Ectodermal cell (in vitro differentiated cells): ENCODE data around the gene WLS.

Source experiments
- H3K27ac ChIP-seq: 2 replicates; pipeline ENCODE4 v1.7.0; 2013; ENCODE audit warnings: mild to moderate bottlenecking, low read depth, low read length; ENCODE audit not compliant: insufficient read depth, poor library complexity, severe bottlenecking
- H3K27me3 ChIP-seq: 2 replicates; pipeline ENCODE4 v1.7.0; 2013; ENCODE audit warnings: mild to moderate bottlenecking, low read length; ENCODE audit not compliant: insufficient read depth, control insufficient read depth, poor library complexity, severe bottlenecking
- H3K36me3 ChIP-seq: one replicate; pipeline ENCODE4 v1.7.0; 2013; ENCODE audit warnings: low read length; ENCODE audit not compliant: control insufficient read depth, insufficient read depth
- H3K4me1 ChIP-seq: one replicate; pipeline ENCODE4 v1.7.0; 2013; ENCODE audit warnings: low read length; ENCODE audit not compliant: control insufficient read depth, insufficient read depth
- H3K4me3 ChIP-seq: 2 replicates; pipeline ENCODE4 v1.7.0; 2013; ENCODE audit warnings: low read depth, low read length, control low read depth; ENCODE audit not compliant: insufficient read depth
- H3K9me3 ChIP-seq: 2 replicates; pipeline ENCODE4 v1.7.0; 2013; ENCODE audit warnings: mild to moderate bottlenecking, low read length, moderate library complexity; ENCODE audit not compliant: control insufficient read depth
- WGBS, 2 experiments: methylation state at CpG; one replicate each; pipeline ENCODE4 v1.1.7; 2013; ENCODE audit warnings: missing lambda C conversion rate in 2 of 2; 5-methylcytosine and 5-hydroxymethylcytosine counted together

The WLS gene

GRCh38 chr1:68120136-68120791 lies 112.1 kb downstream of the WLS start:
- Histone ChIP-seq H3K9me3 (no peaks in the 10 kb centered on the region), H3K27me3 (no peaks in the 10 kb centered on the region), H3K4me1 (no peaks in the 10 kb centered on the region), H3K27ac (no peak overlapping the region), H3K4me3 (no peak overlapping the region), H3K36me3 (peaks cover 21% of the 10 kb centered on the region)
- 53 to 56% methylated on average over 6 to 7 of the region's 7 CpGs for WGBS, 2 experiments

DNA sequence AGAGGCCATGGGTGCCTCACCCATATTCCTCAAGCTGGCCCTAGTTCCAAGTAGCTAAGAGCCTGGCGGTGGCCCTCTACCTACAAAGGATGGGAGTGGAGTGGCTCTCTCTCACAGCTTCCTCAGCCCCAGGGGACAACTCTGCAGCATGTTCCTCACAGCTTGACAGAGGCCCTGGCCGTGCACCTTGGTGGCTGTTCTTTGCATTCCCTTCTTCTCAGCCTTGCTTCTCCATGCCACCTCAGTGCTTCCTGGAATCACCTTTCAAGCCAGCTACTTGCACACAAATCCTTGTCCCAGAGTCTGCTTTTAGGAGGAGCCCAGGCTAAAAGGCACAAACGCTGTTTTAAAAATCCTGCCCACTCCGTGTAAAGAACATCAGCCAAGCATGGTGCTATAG lies 112.9 kb downstream of the WLS start:
- no peaks in the 10 kb centered on the region for H3K27me3 ChIP-seq
- 90% methylated on average over 4 of the region's 4 CpGs for WGBS, 2 experiments
- no peak overlapping the region for H3K27ac ChIP-seq
- no peaks in the 10 kb centered on the region for H3K9me3 ChIP-seq
- no peaks in the 10 kb centered on the region for H3K4me1 ChIP-seq
- peaks cover 15% of the 10 kb centered on the region for H3K36me3 ChIP-seq
- no peak overlapping the region for H3K4me3 ChIP-seq

DNA sequence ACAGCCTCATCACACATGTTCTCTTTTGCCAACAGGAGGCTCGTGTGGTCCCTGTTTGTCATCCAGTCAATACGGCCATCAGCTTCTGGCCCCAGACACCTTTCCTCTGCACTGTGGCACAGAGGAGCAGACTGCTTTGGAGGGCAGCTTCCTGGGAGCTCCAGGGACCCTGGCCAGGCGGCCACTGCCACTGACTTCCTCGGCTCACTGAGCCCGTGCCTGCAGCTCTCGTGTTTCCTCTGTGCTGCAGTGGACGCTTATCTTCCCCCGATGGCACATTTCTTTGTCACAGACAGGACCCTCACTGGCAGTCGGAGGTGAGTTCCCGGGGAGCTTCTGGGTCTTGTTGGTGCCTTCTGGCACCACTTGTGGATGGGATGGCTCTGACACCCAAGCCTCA lies 114.9 kb downstream of the WLS start:
- Histone ChIP-seq H3K4me1 (no peaks in the 10 kb centered on the region), H3K27ac (no peak overlapping the region), H3K27me3 (no peaks in the 10 kb centered on the region), H3K4me3 (no peak overlapping the region), H3K9me3 (no peaks in the 10 kb centered on the region), H3K36me3 (peaks cover 8% of the 10 kb centered on the region)
- 82 to 83% methylated on average over 10 of the region's 10 CpGs for whole genome bisulfite sequencing, 2 experiments

GRCh38 chr1:68116643-68117235 lies 115.6 kb downstream of the WLS start:
- WGBS, 2 experiments, result 21 to 25% methylated on average over 3 of the region's 3 CpGs

DNA sequence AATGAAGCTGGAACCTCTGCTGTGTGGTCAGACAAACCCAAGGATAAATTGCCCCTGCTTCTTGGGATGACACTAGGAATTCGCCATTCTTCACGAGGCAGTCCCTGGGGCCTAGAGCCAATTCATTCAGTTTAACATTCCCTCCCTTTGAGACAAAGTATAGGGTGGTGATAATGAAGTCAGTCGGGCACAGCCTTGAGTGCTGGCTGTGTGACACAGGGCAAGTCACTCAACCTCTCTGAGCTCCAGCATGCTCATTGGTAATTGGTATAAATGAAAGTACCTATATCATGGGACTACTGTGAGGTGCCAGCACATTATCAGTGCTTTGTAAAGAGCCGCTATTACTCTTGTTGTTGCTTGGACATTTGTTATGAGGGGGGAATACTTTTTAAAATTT lies 117.0 kb downstream of the WLS start:
- no peaks in the 10 kb centered on the region for H3K4me1 ChIP-seq
- H3K27me3 ChIP-seq, result no peaks in the 10 kb centered on the region
- H3K36me3 ChIP-seq, result no peaks in the 10 kb centered on the region
- H3K9me3 ChIP-seq, result no peaks in the 10 kb centered on the region
- H3K27ac ChIP-seq, result no peak overlapping the region
- no peak overlapping the region for H3K4me3 ChIP-seq
- 59 to 75% methylated on average over 3 to 4 of the region's 4 CpGs for WGBS, 2 experiments

More at GRCh38 chr1:68116643-68117235, 115.6 kb downstream of the WLS start:
- H3K27me3 ChIP-seq, result no peaks in the 10 kb centered on the region
- no peaks in the 10 kb centered on the region for H3K4me1 ChIP-seq
- H3K4me3 ChIP-seq, result no peak overlapping the region
- no peak overlapping the region for H3K27ac ChIP-seq
- H3K9me3 ChIP-seq, result no peaks in the 10 kb centered on the region
- H3K36me3 ChIP-seq, result peaks cover 4% of the 10 kb centered on the region

GRCh38 chr1:68113966-68114365 lies 118.4 kb downstream of the WLS start:
- no peaks in the 10 kb centered on the region for H3K27me3 ChIP-seq
- no peaks in the 10 kb centered on the region for H3K4me1 ChIP-seq
- H3K36me3 ChIP-seq, result no peaks in the 10 kb centered on the region
- WGBS, 2 experiments, result 97 to 99% methylated on average over 3 of the region's 3 CpGs
- H3K9me3 ChIP-seq, result no peaks in the 10 kb centered on the region
- no peak overlapping the region for H3K27ac ChIP-seq
- H3K4me3 ChIP-seq, result no peak overlapping the region

DNA sequence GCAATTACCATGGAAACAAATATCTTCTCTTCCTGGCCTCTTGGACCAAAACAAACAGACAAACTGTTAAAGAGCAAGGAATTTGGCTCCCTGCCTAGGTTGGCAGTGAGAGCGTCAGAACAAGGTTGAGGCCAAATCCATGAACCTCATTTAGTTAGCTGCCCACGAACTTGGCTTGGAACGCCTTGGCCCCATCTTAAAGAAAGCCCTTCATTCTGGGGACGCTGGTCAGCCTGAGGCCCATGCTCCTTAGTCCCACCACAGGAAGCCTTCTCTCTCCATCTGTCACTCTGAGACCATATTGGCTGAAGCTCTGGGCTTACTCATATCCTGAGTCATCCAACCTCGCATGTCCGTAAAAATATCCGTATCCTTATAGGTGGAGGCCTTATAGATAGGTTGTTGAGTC lies 119.5 kb downstream of the WLS start:
- Histone ChIP-seq H3K36me3 (no peaks in the 10 kb centered on the region), H3K9me3 (no peaks in the 10 kb centered on the region), H3K4me3 (no peak overlapping the region), H3K27ac (no peak overlapping the region), H3K27me3 (no peaks in the 10 kb centered on the region), H3K4me1 (no peaks in the 10 kb centered on the region)
- WGBS, 2 experiments, result 82 to 83% methylated on average over 7 of the region's 7 CpGs

DNA sequence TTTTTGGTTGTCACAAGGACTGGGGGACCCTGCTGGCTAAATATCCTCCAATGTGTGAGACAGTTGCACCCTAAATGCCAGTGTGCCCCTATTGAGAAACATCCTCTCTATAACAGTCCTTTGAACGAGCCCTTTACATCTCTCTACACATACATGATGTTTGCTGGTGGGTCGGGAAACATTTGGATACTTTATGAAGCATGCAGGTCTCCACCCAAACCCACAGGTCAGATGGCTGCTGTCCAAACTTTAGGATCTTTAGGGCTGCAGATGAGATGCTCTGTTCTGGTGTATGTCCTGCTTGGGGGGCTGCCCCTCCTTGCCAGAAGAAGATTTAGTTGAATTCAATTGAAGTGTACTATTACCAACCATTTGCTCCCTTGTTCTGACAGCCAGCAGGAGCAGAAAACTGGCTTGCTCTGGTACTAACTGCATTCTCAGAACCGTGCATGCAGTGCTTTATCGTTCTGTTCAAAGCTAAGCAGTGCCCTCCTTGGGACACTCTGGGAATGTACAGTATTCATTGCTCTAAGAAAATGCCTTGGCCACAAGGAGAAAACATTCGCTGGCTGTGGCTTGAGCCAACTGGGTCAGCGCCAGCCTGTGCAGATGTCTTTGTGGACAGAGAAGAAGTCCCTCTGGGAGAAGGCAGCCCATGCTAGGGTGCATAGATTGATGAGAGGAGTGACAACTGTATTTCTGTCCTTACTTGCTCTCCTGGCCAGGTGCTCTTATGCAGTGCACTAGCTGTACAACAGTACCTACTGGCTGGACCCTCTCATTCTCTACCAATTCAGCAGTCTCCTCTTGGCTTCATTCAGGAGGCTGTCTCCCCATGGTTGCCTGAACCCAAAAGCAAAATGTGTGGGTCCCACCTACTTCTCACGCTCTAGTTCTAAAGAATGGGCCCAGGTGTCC lies 120.5 kb downstream of the WLS start:
- H3K27me3 ChIP-seq, result no peaks in the 10 kb centered on the region
- H3K4me3 ChIP-seq, result no peak overlapping the region
- no peak overlapping the region for H3K27ac ChIP-seq
- no peaks in the 10 kb centered on the region for H3K9me3 ChIP-seq
- no peaks in the 10 kb centered on the region for H3K36me3 ChIP-seq
- 79 to 82% methylated on average over 7 of the region's 7 CpGs for WGBS, 2 experiments
- H3K4me1 ChIP-seq, result no peaks in the 10 kb centered on the region

GRCh38 chr1:68107771-68108170 lies 124.6 kb downstream of the WLS start:
- no peaks in the 10 kb centered on the region for H3K36me3 ChIP-seq
- no peaks in the 10 kb centered on the region for H3K9me3 ChIP-seq
- no peak overlapping the region for H3K4me3 ChIP-seq
- H3K27me3 ChIP-seq, result no peaks in the 10 kb centered on the region
- 76 to 78% methylated on average over 7 to 8 of the region's 8 CpGs for WGBS, 2 experiments
- H3K4me1 ChIP-seq, result peaks cover 11% of the 10 kb centered on the region
- H3K27ac ChIP-seq, result no peak overlapping the region

- WGBS, 2 experiments, result 90 to 94% methylated on average over 5 of the region's 5 CpGs
- H3K4me1 ChIP-seq, result peaks cover 16% of the 10 kb centered on the region
- H3K9me3 ChIP-seq, result no peaks in the 10 kb centered on the region
- H3K27ac ChIP-seq, result no peak overlapping the region
- no peaks in the 10 kb centered on the region for H3K36me3 ChIP-seq
- no peaks in the 10 kb centered on the region for H3K27me3 ChIP-seq
- H3K4me3 ChIP-seq, result no peak overlapping the region
Observed at GRCh38 chr1:68103884-68104554, 128.3 kb downstream of the WLS start.
